Right kidney (tissue), 9 donors: ENCODE data around the gene ZNF503.

Experiments
- DNase-seq: peaks from one replicate; pipeline ENCODE4 v3.0.0-alpha.2; 2016
- long read RNA-seq, 8 donors: transcript quantifications; one replicate each; lab custom pipeline, GENCODE V29; 2026

Gene ZNF503, protein sequence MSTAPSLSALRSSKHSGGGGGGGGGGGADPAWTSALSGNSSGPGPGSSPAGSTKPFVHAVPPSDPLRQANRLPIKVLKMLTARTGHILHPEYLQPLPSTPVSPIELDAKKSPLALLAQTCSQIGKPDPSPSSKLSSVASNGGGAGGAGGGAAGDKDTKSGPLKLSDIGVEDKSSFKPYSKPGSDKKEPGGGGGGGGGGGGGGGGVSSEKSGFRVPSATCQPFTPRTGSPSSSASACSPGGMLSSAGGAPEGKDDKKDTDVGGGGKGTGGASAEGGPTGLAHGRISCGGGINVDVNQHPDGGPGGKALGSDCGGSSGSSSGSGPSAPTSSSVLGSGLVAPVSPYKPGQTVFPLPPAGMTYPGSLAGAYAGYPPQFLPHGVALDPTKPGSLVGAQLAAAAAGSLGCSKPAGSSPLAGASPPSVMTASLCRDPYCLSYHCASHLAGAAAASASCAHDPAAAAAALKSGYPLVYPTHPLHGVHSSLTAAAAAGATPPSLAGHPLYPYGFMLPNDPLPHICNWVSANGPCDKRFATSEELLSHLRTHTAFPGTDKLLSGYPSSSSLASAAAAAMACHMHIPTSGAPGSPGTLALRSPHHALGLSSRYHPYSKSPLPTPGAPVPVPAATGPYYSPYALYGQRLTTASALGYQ
- long read RNA-seq, donor 1, transcript ZNF503-201 (2 exons, 3,347 nt) = major isoform, 37 of 44 reads
- long read RNA-seq, donor 1, partial matches to known transcripts = 7 of 44 reads
- long read RNA-seq, donor 1, other reads (novel, unspliced or antisense) = 0 of 44 reads
- long read RNA-seq, donor 2, transcript ZNF503-201 (2 exons, 3,347 nt) = major isoform, 25 of 25 reads
- long read RNA-seq, donor 2, partial matches to known transcripts = 0 of 25 reads
- long read RNA-seq, donor 2, other reads (novel, unspliced or antisense) = 0 of 25 reads
- long read RNA-seq, donor 3, transcript ZNF503-201 (2 exons, 3,347 nt) = major isoform, 24 of 24 reads
- long read RNA-seq, donor 3, partial matches to known transcripts = 0 of 24 reads
- long read RNA-seq, donor 3, other reads (novel, unspliced or antisense) = 0 of 24 reads
- long read RNA-seq, donor 4, transcript ZNF503-201 (2 exons, 3,347 nt) = major isoform, 60 of 69 reads
- long read RNA-seq, donor 4, partial matches to known transcripts = 9 of 69 reads
- long read RNA-seq, donor 4, other reads (novel, unspliced or antisense) = 0 of 69 reads
- long read RNA-seq, donor 5, transcript ZNF503-201 (2 exons, 3,347 nt) = major isoform, 47 of 47 reads
- long read RNA-seq, donor 5, partial matches to known transcripts = 0 of 47 reads
- long read RNA-seq, donor 5, other reads (novel, unspliced or antisense) = 0 of 47 reads
- long read RNA-seq, donor 6, transcript ZNF503-201 (2 exons, 3,347 nt) = major isoform, 50 of 50 reads
- long read RNA-seq, donor 6, partial matches to known transcripts = 0 of 50 reads
- long read RNA-seq, donor 6, other reads (novel, unspliced or antisense) = 0 of 50 reads
- long read RNA-seq, donor 7, transcript ZNF503-201 (2 exons, 3,347 nt) = major isoform, 78 of 83 reads
- long read RNA-seq, donor 7, partial matches to known transcripts = 0 of 83 reads
- long read RNA-seq, donor 7, other reads (novel, unspliced or antisense) = 5 of 83 reads
- long read RNA-seq, donor 8, transcript ZNF503-201 (2 exons, 3,347 nt) = major isoform, 51 of 51 reads
- long read RNA-seq, donor 8, partial matches to known transcripts = 0 of 51 reads
- long read RNA-seq, donor 8, other reads (novel, unspliced or antisense) = 0 of 51 reads

DNA sequence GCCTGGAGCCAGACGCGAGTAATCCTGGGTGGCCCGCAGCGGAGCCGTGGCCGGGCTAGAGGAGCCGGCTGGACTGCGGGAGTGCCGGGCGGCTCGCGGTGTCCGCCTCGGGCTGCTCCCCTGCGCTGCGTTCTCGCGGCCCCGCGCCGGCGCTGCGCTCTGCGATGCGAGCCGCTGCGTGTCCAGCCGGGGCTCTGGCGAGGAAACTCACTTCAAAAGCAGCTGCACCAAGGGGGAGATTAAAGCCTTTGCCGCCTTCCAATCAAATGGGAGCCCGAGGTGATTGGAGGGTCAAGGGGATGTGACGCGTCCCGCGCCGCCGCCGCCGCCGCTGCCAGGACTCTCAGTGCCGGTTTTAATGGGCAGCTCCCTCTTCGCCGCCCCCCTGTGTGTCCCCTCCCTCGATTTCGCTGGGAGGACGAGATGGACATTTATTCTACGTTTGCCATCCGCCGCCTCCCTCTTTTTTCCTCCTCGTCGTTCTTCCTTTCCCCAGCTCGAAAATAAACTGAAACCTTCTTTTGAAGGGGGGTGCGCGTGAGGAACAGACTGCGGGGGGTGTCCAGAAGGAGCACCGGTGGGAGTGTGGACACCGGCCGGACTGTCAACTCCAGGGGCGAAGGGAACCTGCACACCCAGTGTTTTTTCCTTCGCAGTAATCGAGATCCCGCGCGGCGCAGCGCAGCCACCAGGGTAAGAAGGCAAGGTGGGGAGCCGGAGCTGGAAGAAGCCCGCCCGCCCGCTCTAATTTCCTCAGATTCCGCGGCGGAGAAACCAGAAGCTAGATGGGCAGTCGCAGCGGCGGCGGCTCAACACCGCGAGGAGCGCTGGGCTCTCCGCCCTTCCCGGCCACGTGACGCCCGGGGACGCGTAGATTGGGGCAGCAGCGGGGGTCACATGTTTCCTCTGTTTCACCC is at the start of gene ZNF503:
TSS of gene ZNF503 (minus strand) at position 196 of the 917 bp plus-strand sequence. CDS start 345 bp downstream, outside the sequence.
- peak; percentile 99 for DNase-seq

GRCh38 chr10:75450644-75451640 is 49.4 kb upstream of the ZNF503 start:
- no peak for DNase-seq

- DNase-seq = no peak
Observed at GRCh38 chr10:75450075-75450445, 48.5 kb upstream of the ZNF503 start.

- DNase-seq = peak; percentile 49
Observed at GRCh38 chr10:75449382-75450074, 48.0 kb upstream of the ZNF503 start.

- no peak for DNase-seq
Observed at GRCh38 chr10:75448166-75448565, 46.6 kb upstream of the ZNF503 start.

DNA sequence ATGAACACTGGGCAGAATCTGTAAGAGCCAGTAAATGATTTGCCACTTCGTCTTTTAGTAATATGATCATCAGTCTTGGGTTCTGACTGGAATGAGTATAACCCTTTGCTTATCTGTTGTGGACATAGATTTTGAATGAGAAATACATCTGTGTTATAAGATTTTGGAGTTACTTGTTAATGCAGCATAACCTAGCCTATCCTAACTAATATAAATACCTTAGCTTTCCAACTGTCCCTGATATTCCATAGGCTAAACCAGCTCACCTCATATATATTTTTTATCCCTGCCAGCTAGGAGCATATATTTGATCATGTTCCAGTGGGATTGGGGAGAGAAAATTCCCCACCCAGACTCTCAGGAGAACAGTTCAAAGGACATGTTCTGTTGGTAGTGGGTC is 44.9 kb upstream of the ZNF503 start:
- no peak for DNase-seq

- DNase-seq = no peak
Observed at GRCh38 chr10:75444781-75445386, 43.3 kb upstream of the ZNF503 start.

GRCh38 chr10:75443362-75443761 is 41.8 kb upstream of the ZNF503 start:
- no peak for DNase-seq

- no peak for DNase-seq
Observed at GRCh38 chr10:75441682-75442081, 40.1 kb upstream of the ZNF503 start.

DNA sequence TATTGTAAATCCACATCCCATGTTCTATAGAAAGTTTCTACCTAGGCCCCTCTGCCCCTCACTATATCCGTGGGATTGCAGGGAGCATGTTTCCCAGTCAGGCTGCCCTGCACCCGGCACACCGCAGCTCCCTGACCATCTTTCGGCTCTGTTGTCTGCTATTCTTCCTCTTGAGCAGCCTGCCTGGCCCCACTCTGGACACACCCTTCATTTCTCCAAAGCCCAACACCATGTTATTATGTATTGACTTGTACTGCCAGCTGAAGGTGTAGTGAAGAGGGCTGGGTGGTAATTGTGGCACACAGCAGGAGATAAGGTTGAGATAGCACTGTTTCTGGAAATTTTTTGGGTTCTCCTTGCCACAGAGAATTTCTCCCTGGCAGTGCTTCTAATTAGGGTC is 39.6 kb upstream of the ZNF503 start:
- DNase-seq = no peak

- DNase-seq = no peak
Observed at GRCh38 chr10:75440271-75440793, 38.8 kb upstream of the ZNF503 start.

GRCh38 chr10:75439811-75440210 is 38.2 kb upstream of the ZNF503 start:
- no peak for DNase-seq

DNA sequence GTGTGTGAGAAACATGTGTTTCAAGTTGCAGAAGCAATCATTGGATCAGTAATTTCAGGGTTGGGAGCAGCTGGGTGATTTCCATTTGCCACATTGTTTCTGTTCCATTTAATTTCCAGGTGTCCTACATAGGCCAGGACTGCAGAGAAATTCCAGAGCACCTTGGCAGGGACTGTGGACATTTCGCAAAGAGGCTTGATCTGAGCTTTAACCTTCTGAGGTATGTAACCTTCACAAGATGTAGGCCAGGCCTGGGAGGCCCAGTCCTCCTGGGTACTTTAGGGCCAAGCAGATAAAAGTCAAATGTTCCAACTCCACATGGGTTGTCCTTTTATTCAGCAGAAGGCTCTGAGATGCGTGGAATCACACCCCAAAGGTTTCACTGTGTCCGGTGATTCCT is 36.7 kb upstream of the ZNF503 start:
- no peak for DNase-seq

GRCh38 chr10:75437693-75438092 is 36.1 kb upstream of the ZNF503 start:
- no peak for DNase-seq

DNA sequence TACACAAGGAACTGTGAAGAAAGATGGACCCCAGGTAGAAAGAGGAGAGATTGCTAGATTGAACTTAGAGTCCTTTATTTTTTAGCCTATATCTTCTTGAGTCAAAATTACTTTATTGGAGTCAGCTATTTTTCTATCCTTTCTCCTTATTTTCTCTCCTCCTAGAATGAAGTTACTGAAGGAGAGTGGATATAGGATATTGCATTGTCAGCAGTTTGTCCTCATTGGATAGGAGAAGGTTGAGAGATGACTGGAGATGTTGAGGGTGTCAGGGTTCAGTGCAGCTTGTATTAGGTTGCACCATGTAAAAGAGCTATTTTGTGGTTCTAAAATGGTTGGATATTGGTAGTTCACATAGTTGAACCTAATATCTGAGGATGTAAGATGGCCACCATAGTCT is 35.3 kb upstream of the ZNF503 start:
- no peak for DNase-seq

GRCh38 chr10:75435291-75435690 is 33.7 kb upstream of the ZNF503 start:
- no peak for DNase-seq

- DNase-seq = no peak
Observed at GRCh38 chr10:75434291-75434690, 32.7 kb upstream of the ZNF503 start.

DNA sequence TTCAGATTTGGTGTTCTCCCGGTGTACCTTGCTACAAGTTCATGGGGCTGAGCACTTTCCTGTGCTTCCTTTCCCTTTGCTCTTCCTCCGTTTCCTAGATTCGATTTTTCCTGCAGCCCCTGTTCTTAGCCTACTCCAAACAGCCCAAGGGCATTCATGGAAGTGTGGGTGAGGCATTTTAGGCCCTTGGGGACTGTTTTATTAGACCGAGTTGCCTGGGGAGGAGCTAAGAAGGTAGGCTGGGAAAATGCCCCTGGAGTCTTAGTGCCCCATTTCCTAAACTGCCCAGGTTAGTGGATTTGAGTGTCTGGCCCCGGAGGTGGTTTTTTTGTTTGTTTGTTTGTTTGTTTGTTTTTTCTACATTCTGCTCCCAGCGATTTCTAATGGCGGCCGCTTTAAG is 31.7 kb upstream of the ZNF503 start:
- DNase-seq = no peak
